NCI-H524 (cell line): ENCODE results near the gene DAB2IP.

ENCODE experiments used
- DNase-seq, 2 experiments: peaks; one replicate each; lab custom pipeline; 2025; lab: John Stamatoyannopoulos, UW

The DAB2IP gene

DNA sequence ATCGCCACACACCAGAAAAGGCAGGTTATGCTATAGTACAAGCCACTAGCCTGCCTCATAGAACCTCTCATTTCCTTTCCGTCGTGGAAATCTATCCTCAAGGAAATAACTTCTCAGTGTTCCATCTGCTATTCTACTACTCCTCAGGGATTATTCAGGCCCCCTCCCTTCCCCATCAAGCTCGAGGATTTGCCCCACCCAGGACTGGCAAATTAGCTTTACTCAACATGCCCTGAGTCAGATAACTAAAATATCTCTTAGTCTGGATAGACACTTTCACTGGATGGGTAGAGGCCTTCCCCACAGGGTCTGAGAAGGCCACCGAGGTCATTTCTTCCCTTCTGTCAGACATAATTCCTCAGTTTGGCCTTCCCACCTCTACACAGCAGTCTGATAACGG is 142.9 kb downstream of the DAB2IP start:
- DNase-seq, result peak in 1 of 2 experiments; percentile 54

DNA sequence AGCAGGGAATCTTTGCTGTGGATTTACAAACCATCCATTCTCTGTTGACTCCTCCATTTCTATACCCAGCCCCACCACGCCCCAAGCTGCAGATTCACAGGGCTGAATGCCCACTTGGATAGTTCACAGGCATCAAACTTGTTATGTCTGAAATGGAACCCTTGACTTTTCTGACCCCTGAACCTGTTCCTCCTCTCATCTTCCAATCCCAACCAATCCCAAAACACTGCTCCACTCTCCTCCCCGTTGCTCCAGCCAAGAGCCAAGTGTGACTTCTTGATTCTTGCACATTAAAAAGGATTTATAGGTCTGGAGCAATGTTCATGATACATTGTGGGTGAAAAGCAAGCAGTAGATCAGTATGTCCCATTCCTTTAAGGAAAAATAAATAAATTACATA is 145.6 kb downstream of the DAB2IP start:
- DNase-seq, result no peak

DNA sequence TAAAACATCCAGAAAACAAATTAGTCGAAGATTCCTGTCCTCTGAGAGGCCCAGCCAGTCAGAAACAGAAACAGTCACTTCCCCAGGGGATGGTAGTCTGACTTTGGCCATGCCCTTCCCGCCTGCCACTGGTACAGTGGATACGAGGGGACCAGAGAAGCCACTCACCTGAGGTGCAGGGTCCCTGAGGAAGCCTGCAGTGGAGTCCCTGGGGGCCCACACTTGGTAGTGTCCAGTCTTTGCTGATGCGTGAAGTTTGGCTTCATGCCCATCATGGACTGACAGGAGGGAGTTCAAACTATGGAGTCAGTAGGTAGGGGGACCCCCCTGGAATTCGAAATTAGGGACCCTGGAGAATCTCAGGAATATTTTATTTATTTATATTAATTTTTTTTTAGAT is 147.5 kb downstream of the DAB2IP start:
- no peak for DNase-seq

DNA sequence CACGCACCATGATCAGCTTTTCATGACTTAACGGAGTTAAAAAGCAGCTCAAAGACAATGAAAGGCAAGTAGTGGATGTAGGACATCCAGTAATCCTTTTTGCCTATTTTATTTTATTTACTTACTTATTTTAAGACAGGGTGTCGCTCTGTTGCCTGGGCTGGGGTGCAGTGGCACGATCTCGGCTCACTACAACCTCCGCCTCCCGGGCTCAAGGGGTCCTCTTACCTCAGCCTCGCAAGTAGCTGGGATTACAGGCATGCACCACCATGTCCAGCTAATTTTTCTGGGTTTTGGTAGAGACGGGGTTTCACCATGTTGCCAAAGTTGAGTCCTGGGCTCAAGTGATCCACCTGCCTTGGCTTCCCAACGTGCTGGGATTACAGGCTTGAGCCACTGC is 148.9 kb downstream of the DAB2IP start:
- DNase-seq, result no peak

DNA sequence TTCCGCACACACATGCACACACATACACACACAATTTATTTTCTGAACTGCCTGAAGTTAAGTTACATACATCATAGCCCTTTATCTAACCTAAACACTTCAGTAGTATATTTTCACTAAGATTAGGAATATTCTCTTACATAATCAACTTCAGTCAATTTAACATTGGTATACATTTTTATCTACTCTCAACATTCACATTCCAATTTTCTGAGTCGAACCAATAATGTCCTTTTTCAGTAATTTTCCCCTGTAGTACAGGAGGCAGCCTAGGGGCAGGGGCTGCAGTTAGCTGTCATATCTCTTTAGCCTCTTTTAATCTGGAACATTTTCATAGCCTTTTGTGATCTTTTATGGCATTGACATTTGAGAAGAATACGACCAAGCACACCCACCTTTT is 150.1 kb downstream of the DAB2IP start:
- no peak for DNase-seq

DNA sequence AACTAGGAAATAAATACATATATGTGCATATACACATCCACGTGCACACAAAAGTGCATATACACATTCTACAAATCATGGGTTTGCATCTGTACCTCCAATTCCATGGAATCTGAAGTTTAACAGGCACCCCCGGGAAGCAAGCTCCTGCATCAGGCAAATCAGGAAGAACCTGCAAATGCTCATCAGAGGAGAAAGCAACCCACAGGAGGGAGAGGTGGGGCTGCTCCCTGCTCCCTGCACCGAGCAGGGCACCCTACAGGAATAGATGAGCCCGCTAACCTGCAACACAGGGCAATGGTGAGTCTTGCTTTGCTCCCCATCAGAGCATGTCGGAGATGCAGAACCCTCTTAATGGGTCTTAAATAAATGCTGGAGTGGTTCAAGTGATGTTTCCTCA is 151.3 kb downstream of the DAB2IP start:
- no peak for DNase-seq

DNA sequence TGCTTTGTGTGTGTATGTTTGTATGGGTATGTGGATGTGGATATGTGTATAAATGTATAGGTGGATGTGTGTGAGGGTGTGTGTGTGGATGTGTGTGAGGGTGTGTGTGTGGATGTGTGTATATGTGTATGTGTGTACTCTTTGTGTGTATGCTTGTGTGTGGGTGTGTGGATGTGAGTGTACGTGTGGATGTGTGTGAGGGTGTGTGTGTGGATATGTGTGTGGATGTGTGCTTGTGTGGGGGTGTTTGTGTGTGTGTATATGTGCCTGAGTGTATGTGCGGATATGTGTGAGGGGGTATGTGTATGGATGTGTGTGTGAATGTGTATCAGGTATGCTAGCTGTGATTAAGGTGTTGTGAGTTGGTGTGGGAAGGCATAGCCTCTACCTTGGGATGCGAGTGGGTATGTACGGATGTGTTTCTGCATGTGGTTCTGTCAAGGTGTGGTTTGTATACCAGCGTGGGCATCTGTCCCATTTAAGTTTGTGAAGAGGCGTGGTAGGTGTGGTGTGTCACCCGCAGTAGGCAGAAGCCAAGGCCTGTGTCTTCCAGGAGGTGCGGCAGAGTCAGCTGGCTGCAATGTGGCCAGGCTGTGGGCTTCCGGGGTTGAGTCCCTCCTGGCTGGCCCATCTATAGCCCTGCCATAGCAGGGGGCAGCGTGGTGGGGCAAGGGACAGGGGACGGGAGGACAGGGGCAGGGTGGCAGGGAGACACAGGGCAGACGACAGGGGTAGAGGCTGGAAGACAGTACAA is 155.8 kb downstream of the DAB2IP start:
- DNase-seq, result no peak

DNA sequence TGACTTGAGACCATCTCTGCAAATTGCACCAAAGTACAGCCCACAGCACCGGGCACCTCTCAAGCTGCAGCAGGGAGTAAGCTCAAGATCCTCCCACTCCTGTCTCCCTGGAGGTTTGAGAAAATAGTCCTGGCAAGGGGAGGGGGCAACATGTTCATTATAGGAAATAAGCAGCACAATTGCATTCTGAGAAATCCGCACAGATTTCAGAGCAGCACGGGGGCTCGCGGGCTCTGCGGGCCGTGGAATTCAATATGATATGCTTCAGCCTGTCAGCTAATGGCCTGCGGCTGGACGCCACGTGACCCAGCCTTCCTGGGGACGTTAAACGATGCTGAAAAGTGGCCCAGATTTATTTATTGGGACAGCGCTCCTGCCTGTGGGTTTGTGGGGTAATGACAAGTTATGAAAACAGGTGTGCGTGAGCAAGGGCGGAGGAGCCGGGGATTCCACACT is 156.4 kb downstream of the DAB2IP start:
- no peak for DNase-seq

DNA sequence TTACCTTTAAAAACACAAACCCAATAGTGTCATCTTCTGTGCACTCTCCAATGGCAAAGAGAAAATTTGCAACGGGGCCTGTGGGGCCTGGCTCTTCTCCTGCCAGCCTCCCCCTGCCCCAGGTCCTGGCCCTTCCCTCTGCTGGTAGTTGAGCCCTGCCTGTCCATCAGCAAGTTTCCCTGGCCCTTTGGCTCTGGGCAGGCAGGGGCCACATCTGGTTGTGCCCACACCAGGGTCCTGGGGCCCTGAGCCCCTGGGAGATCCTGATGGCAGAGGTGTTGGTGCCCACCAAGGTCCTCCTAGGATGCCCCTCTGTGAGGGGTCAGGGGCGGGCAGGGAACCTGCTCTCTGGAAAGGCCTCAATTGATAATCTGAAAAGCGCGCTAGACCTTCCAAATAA is 157.3 kb downstream of the DAB2IP start:
- no peak for DNase-seq

DNA sequence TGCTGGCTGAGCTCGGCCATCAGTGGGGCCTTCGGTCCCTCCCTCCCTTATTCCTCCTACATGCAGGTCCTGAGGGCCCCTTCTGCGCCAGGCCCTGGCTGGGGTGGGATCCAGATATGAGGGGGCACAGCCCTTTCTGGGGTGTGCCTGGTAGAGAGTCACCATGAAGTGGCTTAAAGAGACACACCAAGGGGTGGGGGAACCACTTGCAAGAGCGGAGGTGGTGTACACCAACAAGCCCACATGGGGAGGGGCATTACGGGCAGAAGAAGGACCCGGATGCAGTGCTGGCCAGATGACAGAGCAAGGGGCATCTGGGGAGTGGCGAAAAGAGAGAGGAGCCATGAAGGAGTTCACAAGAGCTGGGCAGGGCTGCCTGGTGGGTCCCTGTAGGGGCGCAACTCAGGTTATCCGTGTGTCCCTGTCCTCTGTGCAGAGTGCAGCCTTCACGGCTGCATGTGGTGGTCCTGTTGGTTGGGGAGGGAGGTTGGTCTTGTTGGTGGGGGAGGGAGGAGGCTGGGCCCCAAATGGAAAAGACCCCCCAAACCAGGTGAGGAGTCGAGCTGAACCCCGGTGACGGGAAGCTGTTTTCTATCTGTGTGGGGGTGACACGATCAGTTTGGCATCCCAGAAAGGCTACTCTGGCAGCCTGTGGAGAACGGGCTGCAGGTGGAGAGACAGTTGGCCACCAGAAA is 158.1 kb downstream of the DAB2IP start:
- DNase-seq, result no peak

DNA sequence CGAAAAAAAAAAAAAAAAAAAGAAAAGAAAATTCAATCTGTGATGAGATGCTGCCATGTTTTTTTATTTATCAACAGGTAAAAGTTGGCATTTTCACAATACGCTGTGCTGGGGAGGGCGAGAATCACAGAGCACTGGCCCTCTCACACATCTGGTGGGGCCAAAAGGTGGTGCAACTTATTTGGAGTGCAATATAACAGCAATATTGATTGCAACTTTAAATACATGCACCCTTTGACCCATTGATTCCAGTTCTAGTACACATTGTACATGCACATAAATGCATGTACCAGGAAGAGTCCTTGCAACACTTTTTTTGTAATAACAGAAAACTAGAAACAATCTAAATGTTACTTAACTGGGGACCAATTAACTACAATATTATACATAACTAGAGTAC is 159.1 kb downstream of the DAB2IP start:
- DNase-seq, result no peak

DNA sequence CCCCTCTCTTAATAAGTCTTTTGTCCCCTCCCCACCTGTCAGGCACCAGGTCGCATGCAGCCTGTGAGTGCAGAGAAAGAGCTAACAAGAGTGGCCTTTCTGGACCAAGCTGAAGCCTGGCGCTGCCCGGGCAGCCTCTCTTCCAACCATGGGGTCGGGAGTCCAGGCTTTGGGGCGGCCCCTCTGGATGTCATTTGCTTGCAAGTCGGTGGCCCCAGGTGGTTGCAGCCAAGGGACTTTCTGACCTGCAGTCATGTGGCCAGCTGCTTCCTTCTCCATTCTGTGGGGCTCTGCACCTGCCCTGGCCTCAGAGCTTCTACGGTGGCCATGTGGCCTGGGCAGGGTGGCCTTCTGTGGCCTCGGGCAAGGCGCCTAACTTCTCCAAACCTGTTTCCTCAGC is 159.7 kb downstream of the DAB2IP start:
- DNase-seq, result no peak

DNA sequence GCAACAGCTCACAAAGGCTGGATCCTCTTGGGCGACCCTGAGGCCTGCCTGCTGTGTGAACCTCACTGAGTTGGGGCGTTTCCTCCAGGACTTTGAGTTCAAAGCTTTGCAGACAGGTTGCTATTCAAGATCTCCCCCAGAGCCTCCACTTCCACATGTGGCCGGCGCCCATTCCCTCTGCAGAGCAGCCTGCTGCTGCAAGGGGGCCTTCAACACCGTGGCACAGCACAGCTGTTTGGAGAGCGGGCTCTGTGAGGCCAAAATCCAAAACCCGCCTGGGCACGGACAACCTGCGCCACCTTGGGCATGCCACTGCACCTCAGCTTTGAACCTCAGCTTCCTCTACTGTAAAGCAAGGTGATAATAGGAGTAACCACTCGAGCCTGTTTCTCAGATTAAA is 160.3 kb downstream of the DAB2IP start:
- no peak for DNase-seq

DNA sequence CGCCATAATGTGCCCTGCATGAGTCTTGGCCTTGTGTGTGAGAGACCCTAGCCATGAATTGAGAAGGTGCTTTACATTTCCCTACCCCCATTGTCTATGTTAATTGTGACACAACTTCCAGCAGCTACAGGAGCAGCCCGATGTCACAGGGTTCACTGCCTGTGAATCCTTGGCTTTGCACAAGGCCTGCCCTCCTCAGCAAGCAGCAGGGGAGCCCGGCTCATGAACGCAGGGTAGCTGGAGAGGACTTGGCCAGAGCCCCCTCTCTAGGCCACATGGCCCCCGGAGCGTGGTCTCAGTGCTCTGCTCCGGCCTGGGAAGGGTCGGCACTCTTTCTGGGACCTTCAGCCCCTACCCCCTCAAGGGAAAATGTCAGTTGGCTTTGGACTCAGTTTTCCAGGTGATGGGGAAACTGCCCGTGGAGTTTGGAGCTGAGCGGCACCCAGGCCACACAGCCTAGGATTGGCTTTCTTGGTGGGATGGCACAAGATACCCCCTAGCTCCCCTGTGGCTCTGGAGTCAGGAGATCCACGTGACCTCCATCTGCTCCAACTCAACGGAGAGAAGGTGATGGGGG is 160.8 kb downstream of the DAB2IP start:
- no peak for DNase-seq

DNA sequence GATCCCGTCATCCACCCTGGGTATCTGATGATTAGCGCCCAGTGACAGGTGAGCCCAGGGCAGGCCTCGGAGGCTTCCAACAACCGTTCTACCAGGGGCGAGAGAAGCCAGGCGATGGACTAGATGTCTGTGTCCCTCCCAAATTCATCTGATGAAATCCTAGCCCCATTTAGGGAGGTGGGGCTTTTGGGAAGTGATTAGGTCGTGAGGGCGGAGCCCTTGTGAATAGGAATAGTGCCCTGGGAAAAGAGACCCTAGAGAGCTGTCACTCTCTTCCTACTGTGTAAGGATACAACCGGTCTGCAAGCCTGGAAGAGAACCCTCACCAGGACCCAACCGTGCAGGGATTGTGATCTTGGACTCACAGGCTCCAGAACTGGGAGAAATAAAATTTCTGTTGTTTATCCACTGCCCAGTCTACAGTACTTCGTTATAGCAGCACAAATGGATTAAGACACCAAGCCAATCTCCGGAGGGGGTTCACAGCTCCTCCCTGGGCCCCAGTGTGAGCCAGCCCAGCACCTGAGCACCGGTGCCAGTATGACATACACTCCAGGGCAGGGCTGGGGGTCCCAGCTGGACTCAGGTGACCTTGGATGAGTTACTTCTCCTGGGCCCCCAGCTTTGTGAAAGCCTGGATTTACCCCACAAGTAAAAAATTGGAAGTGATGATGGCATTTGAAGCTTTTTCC is 162.2 kb downstream of the DAB2IP start:
- no peak for DNase-seq

DNA sequence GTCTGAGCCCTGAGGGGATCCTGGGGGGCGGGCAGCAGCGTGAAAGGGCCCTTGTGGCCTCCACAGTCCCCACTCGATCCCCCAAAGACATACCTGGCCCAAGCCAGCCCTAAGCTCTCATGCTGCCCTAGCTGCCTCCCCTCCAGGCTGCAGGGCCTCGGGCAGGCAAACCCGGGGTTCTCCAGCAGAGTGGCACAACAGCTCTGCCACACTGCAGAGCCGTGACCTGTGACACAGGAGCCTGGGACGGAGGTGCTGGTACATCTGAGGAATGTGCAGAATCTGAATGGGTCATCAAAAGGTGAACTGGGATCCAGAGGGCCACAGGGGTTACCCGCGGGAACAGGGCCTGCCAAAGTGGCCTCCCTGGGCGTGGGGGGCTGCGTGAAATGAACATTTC is 163.2 kb downstream of the DAB2IP start:
- no peak for DNase-seq

DNA sequence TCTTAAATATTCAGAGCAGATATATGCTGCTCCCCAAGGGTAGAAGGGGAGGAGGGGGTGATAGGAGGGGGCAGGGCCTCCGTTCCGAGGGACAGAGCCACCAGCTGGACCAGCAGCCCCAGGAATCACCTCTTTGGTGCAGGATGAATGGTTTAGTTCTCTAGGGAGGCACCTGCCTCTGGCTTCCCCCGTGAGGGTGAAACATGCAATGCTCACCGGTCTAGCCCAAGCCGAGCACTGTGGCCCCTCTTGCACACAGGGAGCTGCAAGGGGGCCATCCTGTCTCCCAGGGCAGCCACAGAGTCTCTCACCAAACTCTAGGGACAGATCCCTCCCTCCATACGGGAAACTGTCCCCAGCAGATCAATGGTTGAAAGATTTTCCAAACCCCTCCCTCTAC is 163.7 kb downstream of the DAB2IP start:
- DNase-seq, result no peak

DNA sequence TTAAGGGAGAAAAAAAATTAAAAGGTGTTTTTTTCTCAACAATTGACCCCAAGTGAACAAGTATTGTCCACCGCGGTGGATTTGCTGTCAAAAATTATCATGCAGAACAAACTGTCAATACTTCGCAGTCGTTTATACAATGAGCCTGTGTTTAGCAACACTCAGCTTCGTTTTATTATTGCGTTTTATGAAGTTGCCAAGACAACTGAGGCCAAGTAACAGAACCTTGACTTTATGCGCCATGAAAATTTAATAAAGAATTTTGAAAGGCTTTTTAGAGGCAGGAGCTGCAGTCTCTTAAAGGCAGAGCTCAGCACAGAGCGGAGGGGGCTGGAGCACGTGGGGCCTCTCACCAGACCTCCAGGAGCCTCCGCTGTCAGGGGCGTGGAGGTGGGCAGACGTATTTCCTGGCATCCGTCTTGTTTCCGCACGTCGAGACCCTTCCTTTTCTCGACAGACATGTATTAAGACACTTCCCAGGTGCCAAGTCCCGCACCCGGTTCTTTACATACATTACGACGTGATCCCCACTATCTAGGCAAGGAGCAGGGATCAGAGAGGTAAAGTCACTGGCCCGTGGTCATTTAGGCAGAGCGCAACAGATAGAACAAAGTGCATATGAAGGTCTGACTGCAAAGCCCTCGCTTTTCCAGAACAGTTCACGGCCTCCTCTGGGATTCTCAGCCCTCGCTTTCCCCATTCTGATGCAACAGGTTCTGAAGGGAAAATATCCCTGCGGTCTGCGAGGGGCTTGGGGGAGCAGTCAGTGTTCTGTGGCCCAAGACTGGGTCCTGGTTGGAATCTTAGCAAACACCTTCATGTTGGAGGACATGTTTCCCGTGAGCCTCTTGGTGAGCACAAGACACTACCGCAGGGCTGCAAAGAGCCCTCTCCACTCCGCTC is 164.4 kb downstream of the DAB2IP start:
- no peak for DNase-seq

DNA sequence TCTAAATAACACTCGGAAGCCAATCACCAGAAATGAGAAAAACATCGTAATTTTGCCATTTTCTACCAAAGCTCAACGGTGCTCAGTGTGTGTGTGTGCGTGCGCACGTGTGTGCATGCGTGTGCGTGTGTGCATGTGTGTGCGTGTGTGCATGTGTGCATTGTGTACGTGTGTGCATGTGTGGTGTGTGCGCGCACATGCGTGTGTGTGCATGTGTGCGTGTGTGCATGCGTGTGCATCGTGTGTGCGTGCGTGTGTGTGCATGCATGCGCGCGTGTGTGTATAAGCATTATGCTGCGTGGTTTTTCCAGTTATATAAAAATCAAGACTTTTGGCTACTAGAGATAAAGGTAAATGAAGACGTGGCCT is 165.0 kb downstream of the DAB2IP start:
- no peak for DNase-seq

DNA sequence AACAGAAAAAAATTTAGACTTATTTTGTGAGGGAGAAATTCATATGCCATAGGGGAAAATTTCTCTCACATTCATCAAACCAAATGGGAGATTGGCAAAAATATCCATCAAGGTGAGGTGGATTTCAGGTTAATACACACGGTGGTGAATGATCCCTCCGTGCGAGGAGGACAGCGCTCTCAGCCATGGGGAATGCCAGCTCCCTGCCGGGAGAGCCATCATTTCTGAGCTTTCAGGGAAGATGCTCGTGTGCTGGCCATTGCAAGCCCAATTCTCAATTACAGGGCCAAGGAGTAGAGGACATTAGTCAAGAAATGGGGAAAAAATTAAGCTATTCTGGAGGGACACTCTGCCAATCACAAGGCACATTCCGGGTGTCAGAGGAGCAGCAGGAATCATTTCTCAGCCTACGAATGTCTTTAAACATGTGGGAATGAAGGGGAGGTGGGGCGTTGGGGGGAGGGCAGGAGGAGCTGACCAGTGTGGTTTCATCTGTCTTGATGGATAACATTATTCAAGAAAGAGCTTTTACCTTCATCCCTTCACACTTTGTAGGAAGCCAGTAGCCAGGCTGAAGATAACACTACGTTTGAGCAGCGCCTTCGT is 165.5 kb downstream of the DAB2IP start:
- DNase-seq, result no peak

DNA sequence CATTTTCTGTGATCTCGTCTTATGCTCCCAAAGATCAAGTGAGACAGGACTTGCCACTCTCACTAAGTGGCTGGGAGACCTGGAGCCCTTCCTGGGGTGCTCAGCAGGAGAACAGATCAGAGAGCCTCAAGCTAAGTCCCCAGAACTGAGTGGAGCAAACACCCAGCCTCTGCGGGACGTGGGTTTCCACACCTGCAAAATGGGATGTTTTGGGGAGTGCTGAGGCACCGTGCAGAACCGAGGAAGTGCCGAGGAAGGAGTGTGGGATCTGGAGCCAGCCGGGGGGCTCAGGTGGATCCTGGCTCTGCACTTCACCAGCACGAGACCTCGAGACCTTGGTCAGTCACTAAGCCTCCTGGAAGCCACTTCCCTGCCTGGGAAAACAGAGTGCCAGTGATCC is 166.0 kb downstream of the DAB2IP start:
- no peak for DNase-seq
